ENCODE results near the gene ZNF12. TPM values are rescaled to one million over a fixed set of nuclear protein-coding genes. Genes with fewer than 3 reads are reported as not detected.
"Not testable (repeated sequence)": the region's sequence is repeated elsewhere in the genome, so short reads cannot be mapped to it uniquely, and the experiment has no call there.

ZNF12 gene
- total RNA-seq, 2 experiments from 2014 or later: 15.4 to 25.3 TPM

GRCh38 chr7:6727663-6728062, 20.9 kb upstream of the ZNF12 start:
- H3K79me2 ChIP-seq (ENCODE audit: insufficient read depth, low read depth, low read length): peaks cover 17% of the 10 kb centered on the region
- ChIA-PET POLR2A (interaction anchor here (0.7 kb wide), 1 partner anchor 105 kb away, joined by 4 read pairs; no protein-coding TSS in a partner anchor), CTCF (ENCODE audit: unreplicated experiment) (no interaction called here)
- H3K9me3 ChIP-seq (ENCODE audit: low read length): no peaks in the 10 kb centered on the region
- intact Hi-C loops (cut with micrococcal nuclease; ENCODE audit: unreplicated experiment): loop anchor here (5.0 kb wide), 1 partner anchor 135 kb away; the partner anchor contains the start of gene INTS15
- peaks cover 5% of the 10 kb centered on the region for H3K36me3 ChIP-seq (ENCODE audit: insufficient read depth, low read length)
- H3K27ac ChIP-seq (ENCODE audit: low read depth, low read length, poor library complexity, severe bottlenecking): no peak overlapping the region
- H3K9me2 ChIP-seq (ENCODE audit: insufficient read depth, low read length): no peaks in the 10 kb centered on the region
- DNase-seq (ENCODE audit: low spot score): no peak
- H3K4me3 ChIP-seq (ENCODE audit: low read depth, low read length, poor library complexity, severe bottlenecking): no peak overlapping the region
- H2AFZ ChIP-seq (ENCODE audit: low read length): no peak overlapping the region; the same call in 1 of the 2 replicates
- TF ChIP-seq CTCF (conservative IDR thresholded peaks at IDR 0.05; ENCODE audit: low read length) (no peak), EZH2phosphoT487 (IDR thresholded peaks at IDR 0.05; ENCODE audit: borderline replicate concordance, low read depth, low read length) (no peak)
- no TSS peak for BruUV-seq (replicated peaks)
- no peak overlapping the region for H3K4me2 ChIP-seq (ENCODE audit: low read length)
- H3K4me1 ChIP-seq (ENCODE audit: insufficient read depth, low read length, poor library complexity, severe bottlenecking): peaks cover 31% of the 10 kb centered on the region
- no peaks in the 10 kb centered on the region for H4K20me1 ChIP-seq (ENCODE audit: insufficient read depth, low read length)

- H3K4me2 ChIP-seq (ENCODE audit: low read length); H3K4me3 ChIP-seq (ENCODE audit: low read depth, low read length, poor library complexity, severe bottlenecking); H3K27ac ChIP-seq (ENCODE audit: low read depth, low read length, poor library complexity, severe bottlenecking); CTCF ChIA-PET (ENCODE audit: unreplicated experiment); H4K20me1 ChIP-seq (ENCODE audit: insufficient read depth, low read length); H3K9me2 ChIP-seq (ENCODE audit: insufficient read depth, low read length); DNase-seq (ENCODE audit: low spot score); H3K9me3 ChIP-seq (ENCODE audit: low read length); BruUV-seq (replicated peaks); H3K36me3 ChIP-seq (ENCODE audit: insufficient read depth, low read length): not testable (repeated sequence)
- H3K79me2 ChIP-seq (ENCODE audit: insufficient read depth, low read depth, low read length): peaks cover 17% of the 10 kb centered on the region
- H3K4me1 ChIP-seq (ENCODE audit: insufficient read depth, low read length, poor library complexity, severe bottlenecking): peaks cover 31% of the 10 kb centered on the region
- intact Hi-C loops (cut with micrococcal nuclease; ENCODE audit: unreplicated experiment): loop anchor here (5.0 kb wide), 1 partner anchor 134 kb away; the partner anchor contains the start of gene INTS15
- H2AFZ ChIP-seq (ENCODE audit: low read length): peak overlapping the region; percentile 82; the same call in 1 of the 2 replicates
- POLR2A ChIA-PET: interaction anchor here (0.6 kb wide), 1 partner anchor 33 kb away, joined by 5 read pairs; no protein-coding TSS in a partner anchor
Measured at GRCh38 chr7:6726341-6726740, 19.6 kb upstream of the ZNF12 start.

- peaks cover 4% of the 10 kb centered on the region for H3K79me2 ChIP-seq (ENCODE audit: insufficient read depth, low read depth, low read length)
- H3K4me2 ChIP-seq (ENCODE audit: low read length): peak overlapping the region; percentile 37
- peak; percentile 49 for DNase-seq (ENCODE audit: low spot score)
- H3K36me3 ChIP-seq (ENCODE audit: insufficient read depth, low read length): no peaks in the 10 kb centered on the region
- H2AFZ ChIP-seq (ENCODE audit: low read length): peak overlapping the region; percentile 82; the same call in 1 of the 2 replicates
- no peaks in the 10 kb centered on the region for H4K20me1 ChIP-seq (ENCODE audit: insufficient read depth, low read length)
- no peak overlapping the region for H3K4me3 ChIP-seq (ENCODE audit: low read depth, low read length, poor library complexity, severe bottlenecking)
- H3K9me2 ChIP-seq (ENCODE audit: insufficient read depth, low read length): no peaks in the 10 kb centered on the region
- ChIA-PET POLR2A (interaction anchor here (0.7 kb wide), 1 partner anchor 13 kb away, joined by 3 read pairs; no protein-coding TSS in a partner anchor), CTCF (ENCODE audit: unreplicated experiment) (no interaction called here)
- intact Hi-C loops (cut with micrococcal nuclease; ENCODE audit: unreplicated experiment): loop anchor here (5.0 kb wide), 1 partner anchor 133 kb away; the partner anchor contains the start of gene INTS15
- H3K4me1 ChIP-seq (ENCODE audit: insufficient read depth, low read length, poor library complexity, severe bottlenecking): peaks cover 24% of the 10 kb centered on the region
- H3K9me3 ChIP-seq (ENCODE audit: low read length): no peaks in the 10 kb centered on the region
- no peak overlapping the region for H3K27ac ChIP-seq (ENCODE audit: low read depth, low read length, poor library complexity, severe bottlenecking)
- BruUV-seq (replicated peaks): no TSS peak
- no peak for TF ChIP-seq EZH2phosphoT487 (IDR thresholded peaks at IDR 0.05; ENCODE audit: borderline replicate concordance, low read depth, low read length)
Measured at GRCh38 chr7:6725003-6725402, 18.3 kb upstream of the ZNF12 start.

GRCh38 chr7:6724351-6724750, 17.6 kb upstream of the ZNF12 start:
- H3K79me2 ChIP-seq (ENCODE audit: insufficient read depth, low read depth, low read length); H3K4me2 ChIP-seq (ENCODE audit: low read length); H3K9me2 ChIP-seq (ENCODE audit: insufficient read depth, low read length); POLR2A ChIA-PET; H4K20me1 ChIP-seq (ENCODE audit: insufficient read depth, low read length); H3K36me3 ChIP-seq (ENCODE audit: insufficient read depth, low read length); H3K27ac ChIP-seq (ENCODE audit: low read depth, low read length, poor library complexity, severe bottlenecking); BruUV-seq (replicated peaks); CTCF ChIA-PET (ENCODE audit: unreplicated experiment); H3K4me3 ChIP-seq (ENCODE audit: low read depth, low read length, poor library complexity, severe bottlenecking); DNase-seq (ENCODE audit: low spot score); H3K9me3 ChIP-seq (ENCODE audit: low read length); intact Hi-C loops (cut with micrococcal nuclease; ENCODE audit: unreplicated experiment): not testable (repeated sequence)
- Histone ChIP-seq H2AFZ (ENCODE audit: low read length) (peak overlapping the region; percentile 82; the same call in 1 of the 2 replicates), H3K4me1 (ENCODE audit: insufficient read depth, low read length, poor library complexity, severe bottlenecking) (peaks cover 24% of the 10 kb centered on the region)

Measured in OCI-LY7 (cell line).